NCI-H82 treated with DMSO at 0.1 percent for 48 hours (cell line): ENCODE data around the gene PTPA.
"Not testable (repeated sequence)": the region's sequence is repeated elsewhere in the genome, so short reads cannot be mapped to it uniquely, and the experiment has no call there.

Source experiments
- DNase-seq: peaks from one replicate; lab custom pipeline; 2025; ENCODE audit not compliant: unreplicated experiment; lab: John Stamatoyannopoulos, UW

The PTPA gene

DNA sequence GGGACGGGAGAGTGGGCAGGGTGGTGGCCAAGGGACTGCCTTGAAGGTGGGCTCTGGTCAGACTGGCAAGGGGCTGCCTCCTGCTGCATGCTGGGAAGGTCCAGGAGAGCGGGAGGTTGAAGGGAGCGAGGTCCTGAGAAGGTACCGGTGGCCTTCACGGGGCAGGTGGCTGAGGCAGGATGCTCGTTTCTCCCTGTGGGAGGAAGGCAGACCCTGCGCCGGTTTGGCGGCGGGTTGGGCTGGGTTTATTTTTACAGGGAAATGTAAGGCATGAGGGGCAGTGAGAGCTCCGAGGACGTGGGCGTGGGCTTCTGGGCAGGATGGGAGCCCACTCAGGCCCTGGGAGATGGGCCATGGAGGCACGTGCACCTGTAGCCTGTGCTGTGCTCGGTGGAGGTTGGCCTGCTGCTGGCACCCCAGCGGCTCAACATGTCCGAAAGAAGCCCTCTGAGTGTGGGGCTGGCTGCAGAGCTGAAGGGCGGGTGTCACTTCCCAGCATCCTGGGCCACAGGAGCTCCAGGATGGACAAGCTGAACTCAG is 39.5 kb downstream of the PTPA start:
- no peak for DNase-seq

- no peak for DNase-seq
Observed at GRCh38 chr9:129151469-129151868, 40.3 kb downstream of the PTPA start.

- no peak for DNase-seq
Observed at GRCh38 chr9:129154866-129155477, 43.8 kb downstream of the PTPA start.

- no peak for DNase-seq
Observed at GRCh38 chr9:129156163-129156562, 44.9 kb downstream of the PTPA start.

- no peak for DNase-seq
Observed at GRCh38 chr9:129160712-129161533, 49.7 kb downstream of the PTPA start.

DNA sequence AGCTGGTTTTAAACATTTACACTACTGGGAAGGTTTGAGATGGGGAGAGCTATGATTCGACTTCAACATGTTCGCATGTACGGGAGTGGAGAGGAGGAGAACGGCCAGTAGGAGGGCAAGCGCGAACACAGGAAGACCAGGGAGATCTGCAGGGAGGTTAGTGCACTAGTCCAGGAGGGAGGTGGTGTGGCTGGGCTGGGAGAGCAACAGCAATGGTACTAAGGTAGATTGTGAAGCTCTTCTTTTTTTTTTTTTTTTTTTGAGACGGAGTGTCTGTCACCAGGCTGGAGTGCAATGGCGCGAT is 50.3 kb downstream of the PTPA start:
- no peak for DNase-seq

GRCh38 chr9:129162497-129163197 is 51.4 kb downstream of the PTPA start:
- DNase-seq = no peak

GRCh38 chr9:129163198-129163670 is 52.0 kb downstream of the PTPA start:
- not testable (repeated sequence) for DNase-seq

DNA sequence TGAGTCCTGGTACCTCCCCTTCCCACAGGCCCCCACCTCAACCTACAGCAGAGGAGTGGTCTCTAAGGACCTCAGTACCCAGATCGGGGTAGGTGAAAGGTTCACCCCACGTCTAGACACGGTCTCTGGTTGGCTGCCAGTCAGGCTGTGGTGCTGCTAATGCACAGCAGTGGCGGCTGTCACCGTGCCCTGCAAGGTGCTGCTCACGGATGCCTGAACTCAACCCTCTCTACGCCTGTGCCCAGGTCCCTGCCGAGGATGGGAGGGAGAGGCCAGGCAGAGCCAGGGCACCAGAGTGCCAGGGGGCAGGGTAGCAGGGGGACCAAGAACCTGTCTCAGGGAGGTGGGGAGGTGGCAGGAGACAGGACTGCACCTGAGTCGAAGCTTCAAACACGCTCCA is 52.5 kb downstream of the PTPA start:
- no peak for DNase-seq

- DNase-seq = no peak
Observed at GRCh38 chr9:129164246-129164930, 53.2 kb downstream of the PTPA start.

DNA sequence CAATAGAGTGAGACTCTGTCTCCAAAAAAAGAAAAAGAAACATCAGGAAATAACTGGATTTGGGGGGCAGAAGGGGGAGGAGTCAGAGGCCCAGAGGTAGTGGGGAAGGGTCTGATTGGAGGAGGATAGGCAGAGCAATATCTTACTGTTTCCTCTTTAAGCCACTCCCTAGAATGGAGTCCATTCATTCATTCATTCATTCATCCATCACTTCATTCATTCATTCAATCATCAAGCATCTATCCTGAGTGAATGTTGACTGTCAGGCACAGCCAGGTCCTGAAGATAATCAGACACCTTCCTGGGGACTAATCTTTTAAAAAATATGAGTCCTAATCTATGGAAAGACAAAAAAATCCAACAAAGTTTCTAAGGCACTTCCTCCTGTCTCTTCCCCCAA is 54.0 kb downstream of the PTPA start:
- no peak for DNase-seq

GRCh38 chr9:129166623-129167557 is 55.7 kb downstream of the PTPA start:
- DNase-seq = no peak

- no peak for DNase-seq
Observed at GRCh38 chr9:129170229-129170628, 59.0 kb downstream of the PTPA start.

DNA sequence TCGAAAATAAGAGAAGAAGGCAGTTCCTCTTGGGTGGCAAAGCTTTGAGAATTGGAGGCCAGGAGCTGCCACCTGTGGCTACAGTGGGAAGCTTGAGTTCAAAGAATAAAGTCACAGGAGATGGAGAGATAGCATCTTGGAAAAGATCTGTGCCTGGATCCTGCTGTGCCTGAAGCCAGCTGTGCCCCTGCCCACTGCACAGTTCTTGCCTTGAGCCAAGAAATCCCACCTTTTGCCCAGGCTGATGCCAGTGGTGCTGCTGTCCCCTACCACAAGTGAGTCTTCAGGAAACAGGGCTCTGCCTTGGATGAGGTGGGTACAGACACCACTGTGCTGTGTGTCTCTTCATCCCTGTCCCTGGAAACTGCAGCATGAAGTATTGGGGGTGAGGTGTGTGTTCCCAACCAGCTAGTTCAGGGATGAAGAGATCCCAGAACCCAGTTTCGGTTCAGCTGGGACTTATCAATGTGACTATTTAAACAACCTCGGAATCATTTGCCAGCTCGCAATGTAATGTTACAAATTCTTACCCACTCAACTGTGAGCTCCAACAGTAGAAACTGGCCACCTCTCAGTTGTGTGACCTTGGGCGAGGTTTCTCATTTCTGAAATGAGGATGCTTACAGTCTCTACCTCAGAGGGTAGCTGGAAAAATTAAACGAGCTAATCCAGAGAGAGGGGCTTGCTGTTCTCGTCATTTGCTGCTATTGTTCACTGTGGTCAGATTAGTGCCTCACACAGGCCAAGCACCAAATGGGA is 61.0 kb downstream of the PTPA start:
- no peak for DNase-seq

DNA sequence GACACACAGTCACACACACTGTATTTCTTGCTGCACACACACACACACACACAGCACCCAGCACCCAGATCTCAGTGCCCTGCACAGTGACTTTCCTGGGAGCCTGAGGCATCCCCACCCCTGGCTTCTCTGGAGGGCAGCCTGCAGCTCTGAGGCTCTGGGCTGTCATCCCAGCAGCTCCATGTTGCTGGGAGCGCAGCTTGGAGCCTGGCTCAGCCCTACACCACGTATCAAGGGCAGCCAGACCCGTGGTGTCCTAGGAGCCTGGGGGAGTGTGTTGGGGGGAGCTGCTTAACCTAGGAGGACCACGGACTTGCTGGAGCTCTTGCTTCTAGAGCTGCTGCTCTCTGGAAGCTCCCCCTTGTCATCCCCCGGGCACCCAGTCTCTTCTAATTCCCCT is 61.6 kb downstream of the PTPA start:
- DNase-seq = no peak

DNA sequence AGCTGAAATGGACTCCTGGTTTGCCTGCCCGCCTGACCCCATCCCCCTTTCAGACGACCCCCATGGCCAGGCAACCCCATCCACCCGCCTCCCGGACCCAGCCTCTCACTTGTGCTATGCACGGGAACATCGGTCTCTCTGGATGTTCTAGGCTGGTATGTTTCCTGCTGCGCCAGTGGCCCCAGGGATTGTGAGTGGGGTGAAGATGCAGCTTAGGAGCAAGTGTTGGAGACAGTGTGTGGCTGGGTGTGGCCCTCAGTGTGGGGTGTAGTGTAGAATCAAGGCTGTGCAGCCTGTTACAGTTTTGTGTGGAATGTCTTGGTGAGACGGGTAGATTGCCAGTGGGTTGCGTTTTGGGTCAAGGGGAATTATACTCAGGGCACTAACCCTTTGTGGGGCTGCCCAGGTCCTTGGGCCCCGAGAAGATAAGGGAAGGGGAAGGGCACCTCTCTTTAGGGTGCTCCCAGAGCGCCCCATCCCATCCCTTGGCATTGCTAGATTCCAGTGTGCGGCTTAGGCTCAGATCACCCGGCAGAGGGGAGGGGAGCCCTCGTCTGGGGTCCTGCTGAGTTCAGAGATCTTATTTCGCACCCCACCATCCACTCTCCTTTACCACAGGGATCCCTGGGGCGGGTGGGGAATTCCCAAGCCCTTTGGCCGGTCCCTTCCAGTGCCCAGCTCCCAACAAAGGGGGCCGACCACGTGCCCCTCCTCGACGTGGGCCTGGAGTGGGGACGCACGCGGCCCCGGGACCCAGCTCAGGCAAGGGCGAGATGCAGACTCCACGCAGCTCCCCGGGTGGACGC is 62.3 kb downstream of the PTPA start:
- DNase-seq = no peak

DNA sequence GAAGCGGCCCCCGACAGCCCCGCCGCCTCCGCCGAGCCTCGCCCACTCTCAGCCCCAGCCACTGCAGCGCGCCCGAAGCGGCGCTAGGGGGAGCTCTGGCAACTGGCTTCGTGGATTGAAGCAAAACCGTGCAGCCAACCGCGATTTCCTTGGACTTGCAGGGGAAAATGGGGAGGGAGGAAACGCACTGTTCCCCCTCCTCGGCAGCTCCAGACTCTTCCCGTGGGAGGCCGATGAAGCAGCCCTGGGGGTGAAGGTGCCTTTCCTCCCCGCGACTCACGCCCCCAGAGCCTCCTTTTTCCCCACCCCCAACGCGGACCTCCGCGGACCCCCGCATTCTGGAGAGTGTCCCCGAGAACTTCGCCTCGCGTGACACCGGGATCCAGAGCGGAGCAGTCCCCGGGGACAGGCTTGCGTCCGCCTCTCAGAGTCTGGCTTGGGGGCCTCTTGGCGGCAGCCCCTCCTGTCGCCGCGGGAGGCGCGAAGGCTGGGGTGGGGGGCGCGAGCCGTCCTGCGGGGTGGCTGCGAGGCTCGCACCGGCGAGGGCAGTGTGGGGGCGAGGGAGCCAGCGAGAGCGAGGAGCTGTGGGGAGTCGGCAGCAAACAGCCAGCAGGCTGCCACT is 63.0 kb downstream of the PTPA start:
- peak; percentile 60 for DNase-seq
